WI38 (cell line): ENCODE results near the gene FAM234A.

Experiments used
- H3K4me3 ChIP-seq: 2 replicates; pipeline ENCODE4 v1.5.1; 2011; ENCODE audit warnings: low read depth, mild to moderate bottlenecking, control low read depth, low read length
- TF ChIP-seq, protein P1 (sequence below): IDR thresholded peaks from 2 replicates; pipeline ENCODE4 v1.5.1; 2012; ENCODE audit warnings: low read depth, mild to moderate bottlenecking, control low read depth, low read length

The FAM234A gene

DNA sequence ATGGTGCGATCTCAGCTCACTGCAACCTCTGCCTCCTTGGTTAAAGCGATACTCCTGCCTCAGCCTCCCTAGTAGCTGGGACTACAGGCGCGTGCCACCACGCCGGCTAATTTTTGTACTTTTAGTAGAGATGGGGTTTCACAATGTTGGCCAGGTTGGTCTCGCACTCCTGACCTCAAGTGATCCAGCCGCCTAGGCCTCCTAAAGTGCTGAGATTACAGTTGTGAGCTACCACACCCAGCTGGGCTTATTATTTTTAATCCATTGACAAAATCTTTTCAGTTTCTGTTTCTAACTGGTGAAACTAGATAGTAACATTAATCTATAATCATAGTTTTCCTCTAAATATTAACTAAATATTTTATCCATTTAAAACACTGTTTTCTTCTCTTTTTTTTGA lies 5.9 kb downstream of the FAM234A start:
- TF ChIP-seq, protein P1, sequence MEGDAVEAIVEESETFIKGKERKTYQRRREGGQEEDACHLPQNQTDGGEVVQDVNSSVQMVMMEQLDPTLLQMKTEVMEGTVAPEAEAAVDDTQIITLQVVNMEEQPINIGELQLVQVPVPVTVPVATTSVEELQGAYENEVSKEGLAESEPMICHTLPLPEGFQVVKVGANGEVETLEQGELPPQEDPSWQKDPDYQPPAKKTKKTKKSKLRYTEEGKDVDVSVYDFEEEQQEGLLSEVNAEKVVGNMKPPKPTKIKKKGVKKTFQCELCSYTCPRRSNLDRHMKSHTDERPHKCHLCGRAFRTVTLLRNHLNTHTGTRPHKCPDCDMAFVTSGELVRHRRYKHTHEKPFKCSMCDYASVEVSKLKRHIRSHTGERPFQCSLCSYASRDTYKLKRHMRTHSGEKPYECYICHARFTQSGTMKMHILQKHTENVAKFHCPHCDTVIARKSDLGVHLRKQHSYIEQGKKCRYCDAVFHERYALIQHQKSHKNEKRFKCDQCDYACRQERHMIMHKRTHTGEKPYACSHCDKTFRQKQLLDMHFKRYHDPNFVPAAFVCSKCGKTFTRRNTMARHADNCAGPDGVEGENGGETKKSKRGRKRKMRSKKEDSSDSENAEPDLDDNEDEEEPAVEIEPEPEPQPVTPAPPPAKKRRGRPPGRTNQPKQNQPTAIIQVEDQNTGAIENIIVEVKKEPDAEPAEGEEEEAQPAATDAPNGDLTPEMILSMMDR = no peak

DNA sequence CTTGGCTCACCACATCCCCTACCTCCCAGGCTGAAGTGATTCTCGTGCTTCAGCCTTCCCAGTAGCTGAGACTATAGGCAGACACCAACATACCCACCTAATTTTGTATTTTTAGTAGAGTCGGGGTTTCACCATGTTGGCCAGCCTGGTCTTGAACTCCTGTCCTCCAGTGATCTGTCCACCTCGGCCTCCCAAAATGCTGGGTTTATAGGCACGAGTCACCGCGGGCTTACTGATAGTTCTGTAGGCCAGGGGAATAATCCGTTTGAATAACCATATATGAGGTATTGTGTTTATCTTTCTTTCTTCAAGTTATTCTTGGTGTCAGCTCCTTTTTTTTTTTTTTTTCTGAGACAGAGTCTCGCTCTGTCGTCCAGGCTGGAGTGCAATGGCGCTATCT lies 7.7 kb downstream of the FAM234A start:
- H3K4me3 ChIP-seq = no peak overlapping the region
- TF ChIP-seq, protein P1 = no peak

More for the DNA sequence above, 5.9 kb downstream of the FAM234A start:
- H3K4me3 ChIP-seq = no peak overlapping the region

DNA sequence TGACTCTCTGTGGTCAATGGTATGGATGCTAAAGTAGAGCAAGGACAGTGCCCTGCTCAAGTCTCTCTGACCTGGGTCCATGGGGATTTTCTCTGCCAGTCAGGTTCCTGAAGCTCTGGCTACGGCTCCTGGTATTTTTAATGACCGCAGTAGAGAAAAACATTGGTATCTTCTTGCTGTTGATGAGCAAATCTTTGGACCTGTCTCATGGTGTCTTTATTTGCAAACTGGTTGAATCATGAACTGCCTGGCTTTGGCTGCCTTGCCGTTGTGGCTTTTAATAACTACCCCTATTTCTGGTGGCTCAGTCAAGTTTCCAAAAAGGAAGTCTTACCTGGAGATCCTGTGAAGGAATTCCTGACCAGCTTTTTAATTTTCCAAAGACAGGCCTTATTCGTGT lies 8.7 kb downstream of the FAM234A start:
- TF ChIP-seq, protein P1 = no peak
- no peak overlapping the region for H3K4me3 ChIP-seq

DNA sequence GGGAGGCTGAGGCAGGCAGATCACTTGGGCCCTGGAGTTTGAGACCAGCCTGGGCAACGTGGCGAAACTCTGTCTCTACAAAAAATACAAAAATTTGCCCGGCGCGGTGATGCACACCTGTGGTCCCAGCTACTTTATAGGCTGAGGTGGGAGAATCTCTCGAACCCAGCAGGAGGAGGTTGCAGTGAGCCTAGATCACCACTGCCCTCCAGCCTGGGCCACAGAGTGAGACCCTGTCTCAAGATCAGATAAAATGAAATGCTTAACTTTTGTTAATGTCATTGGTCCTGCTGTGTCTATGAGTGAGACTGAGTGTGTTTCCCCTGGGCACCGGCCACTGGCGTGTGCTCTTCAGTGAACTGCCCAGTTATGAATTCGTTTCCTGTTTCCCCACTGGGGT lies 10.5 kb downstream of the FAM234A start:
- H3K4me3 ChIP-seq = no peak overlapping the region
- TF ChIP-seq, protein P1 = no peak

DNA sequence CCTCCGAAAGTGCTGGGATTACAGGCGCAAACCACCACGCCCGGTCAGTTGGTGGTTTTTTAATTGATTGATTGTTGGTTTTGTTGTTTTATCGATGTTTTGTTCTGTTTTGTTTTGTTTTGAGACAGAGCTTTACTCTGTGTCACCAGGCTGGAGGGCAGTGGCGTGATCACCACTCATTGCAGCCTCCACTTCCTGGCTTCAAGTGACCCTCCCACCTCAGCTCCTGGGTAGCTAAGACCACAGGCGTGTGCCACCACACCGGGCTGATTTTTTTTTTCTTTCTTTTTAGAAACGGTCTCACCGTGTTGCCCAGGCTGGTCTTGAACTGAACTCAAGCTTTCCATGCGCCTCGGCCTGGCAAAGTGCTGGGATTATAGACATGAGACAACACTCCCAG lies 12.4 kb downstream of the FAM234A start:
- TF ChIP-seq, protein P1 = no peak
- no peak overlapping the region for H3K4me3 ChIP-seq

DNA sequence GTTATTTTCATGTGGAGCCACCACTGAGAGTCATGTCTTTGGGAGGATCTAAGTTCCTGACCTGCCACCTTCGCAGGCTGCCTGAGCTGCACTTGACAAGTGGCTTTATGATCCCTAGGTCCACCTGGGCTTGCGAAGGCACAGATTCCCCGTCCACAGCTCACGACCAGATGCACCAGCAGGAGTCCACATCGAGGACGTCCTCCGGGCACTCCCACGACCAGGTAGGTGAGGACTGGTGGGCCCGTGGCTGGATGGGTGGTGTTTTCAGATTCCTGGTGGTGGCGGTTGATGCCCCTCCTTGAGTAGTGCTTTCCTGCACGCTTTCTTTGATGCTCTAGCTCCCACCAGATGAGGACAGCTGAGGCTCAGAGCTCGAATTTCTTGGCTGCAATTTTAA lies 14.8 kb downstream of the FAM234A start:
- TF ChIP-seq, protein P1 = no peak
- H3K4me3 ChIP-seq = no peak overlapping the region

DNA sequence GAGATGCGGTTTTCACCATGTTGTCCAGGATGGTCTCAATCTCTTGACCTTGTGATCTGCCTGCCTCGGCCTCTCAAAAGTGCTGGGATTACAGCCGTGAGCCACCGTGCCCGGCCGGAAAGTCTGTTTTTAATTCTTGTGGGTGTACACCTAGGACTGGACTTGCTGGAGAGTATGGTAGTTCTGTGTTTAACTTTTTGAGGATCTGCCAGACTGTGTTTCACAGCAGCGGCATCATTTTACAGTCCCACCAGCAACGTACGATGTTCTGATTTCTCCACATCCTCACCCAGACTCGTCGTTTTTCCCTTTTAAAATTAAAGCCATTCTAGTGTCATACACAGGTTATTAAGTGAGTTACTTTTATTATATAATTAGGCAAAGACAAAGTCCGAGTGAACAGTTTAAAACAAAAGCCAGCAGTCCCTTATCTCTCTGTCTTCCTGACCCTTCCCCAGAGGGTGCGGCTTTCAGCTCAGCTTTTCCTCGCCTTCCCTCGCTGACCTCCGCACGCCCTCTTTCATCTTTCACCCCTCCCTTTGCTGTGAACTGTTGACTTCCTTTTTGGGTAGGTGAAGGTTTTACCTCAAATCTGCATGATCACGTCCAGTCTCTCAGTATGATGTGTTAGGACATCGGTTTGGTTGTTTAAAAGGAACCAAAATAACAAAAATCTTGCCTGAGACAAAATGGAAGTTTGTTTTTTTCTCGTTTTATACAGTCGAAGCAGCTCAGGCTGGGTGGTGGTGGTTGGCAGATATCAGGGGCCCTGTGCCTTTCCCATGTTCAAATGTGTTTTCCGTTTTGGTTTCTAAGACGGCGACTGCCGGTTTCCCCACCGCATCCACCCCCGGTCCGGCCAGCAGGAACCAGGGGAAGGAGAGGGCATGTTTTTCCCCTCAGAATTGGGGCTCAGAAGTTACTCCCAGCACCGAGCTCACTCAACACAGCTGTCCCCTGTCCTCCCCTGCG lies 18.0 kb downstream of the FAM234A start:
- TF ChIP-seq, protein P1 = no peak
- no peak overlapping the region for H3K4me3 ChIP-seq
